DMS53 treated with DMSO at 0.1 percent for 48 hours (cell line): Measurements from ENCODE around the gene EPHA6.
A peak's percentile ranks its signal among the peaks of the same experiment; 100 is the strongest.
"Not testable (repeated sequence)": the region's sequence is repeated elsewhere in the genome, so short reads cannot be mapped to it uniquely, and the experiment has no call there.

Source experiments
- DNase-seq: peaks from one replicate; lab custom pipeline; 2025; ENCODE audit not compliant: unreplicated experiment; lab: John Stamatoyannopoulos, UW

The EPHA6 gene

GRCh38 chr3:97421565-97421964 is 607.2 kb downstream of the EPHA6 start:
- DNase-seq, result no peak

- no peak for DNase-seq
Observed at GRCh38 chr3:97425002-97425401, 610.6 kb downstream of the EPHA6 start.

GRCh38 chr3:97430601-97431000 is 616.2 kb downstream of the EPHA6 start:
- DNase-seq, result no peak

GRCh38 chr3:97432914-97433313 is 618.5 kb downstream of the EPHA6 start:
- DNase-seq, result peak; percentile 53

GRCh38 chr3:97438131-97438530 is 623.7 kb downstream of the EPHA6 start:
- DNase-seq, result no peak

GRCh38 chr3:97439373-97439772 is 625.0 kb downstream of the EPHA6 start:
- DNase-seq, result no peak

GRCh38 chr3:97464035-97464434 is 649.6 kb downstream of the EPHA6 start:
- no peak for DNase-seq

- no peak for DNase-seq
Observed at GRCh38 chr3:97470481-97470880, 656.1 kb downstream of the EPHA6 start.

GRCh38 chr3:97479740-97480139 is 665.3 kb downstream of the EPHA6 start:
- no peak for DNase-seq

GRCh38 chr3:97480696-97481289 is 666.4 kb downstream of the EPHA6 start:
- not testable (repeated sequence) for DNase-seq

GRCh38 chr3:97481416-97481815 is 667.0 kb downstream of the EPHA6 start:
- no peak for DNase-seq

GRCh38 chr3:97485206-97485605 is 670.8 kb downstream of the EPHA6 start:
- no peak for DNase-seq

GRCh38 chr3:97487587-97487986 is 673.2 kb downstream of the EPHA6 start:
- no peak for DNase-seq

- DNase-seq, result no peak
Observed at GRCh38 chr3:97488741-97489140, 674.3 kb downstream of the EPHA6 start.

- DNase-seq, result no peak
Observed at GRCh38 chr3:97495896-97496295, 681.5 kb downstream of the EPHA6 start.

GRCh38 chr3:97497138-97497537 is 682.7 kb downstream of the EPHA6 start:
- no peak for DNase-seq

GRCh38 chr3:97504463-97504862 is 690.1 kb downstream of the EPHA6 start:
- DNase-seq, result no peak

GRCh38 chr3:97510795-97511194 is 696.4 kb downstream of the EPHA6 start:
- DNase-seq, result peak; percentile 12

- DNase-seq, result no peak
Observed at GRCh38 chr3:97515076-97515475, 700.7 kb downstream of the EPHA6 start.

- DNase-seq, result no peak
Observed at GRCh38 chr3:97530691-97531090, 716.3 kb downstream of the EPHA6 start.

- not testable (repeated sequence) for DNase-seq
Observed at GRCh38 chr3:97547573-97547972, 733.2 kb downstream of the EPHA6 start.

- no peak for DNase-seq
Observed at GRCh38 chr3:97550408-97550807, 736.0 kb downstream of the EPHA6 start.

- no peak for DNase-seq
Observed at GRCh38 chr3:97552186-97552585, 737.8 kb downstream of the EPHA6 start.
